Activated CD4-positive, CD25-positive, alpha-beta regulatory T cell (primary cell): ENCODE measurements around the gene SMG5.

ENCODE experiments used
- DNase-seq, 4 experiments: peaks; one replicate each; lab custom pipeline; 2025; lab: John Stamatoyannopoulos, UW

SMG5 gene

GRCh38 chr1:156279837-156280236 is 2.8 kb downstream of the SMG5 start:
- DNase-seq = no peak

- no peak for DNase-seq
Measured at GRCh38 chr1:156276966-156277381, 5.7 kb downstream of the SMG5 start.

GRCh38 chr1:156276532-156276931 is 6.1 kb downstream of the SMG5 start:
- no peak for DNase-seq

GRCh38 chr1:156270314-156270713 is 12.3 kb downstream of the SMG5 start:
- no peak for DNase-seq

GRCh38 chr1:156268336-156268735 is 14.3 kb downstream of the SMG5 start:
- no peak for DNase-seq

- DNase-seq = no peak
Measured at GRCh38 chr1:156266051-156266450, 16.6 kb downstream of the SMG5 start.

GRCh38 chr1:156263288-156263655 is 19.4 kb downstream of the SMG5 start:
- DNase-seq = no peak

- no peak for DNase-seq
Measured at GRCh38 chr1:156262461-156263287, 20.0 kb downstream of the SMG5 start.

GRCh38 chr1:156260896-156261295 is 21.7 kb downstream of the SMG5 start:
- no peak for DNase-seq

GRCh38 chr1:156259805-156260204 is 22.8 kb downstream of the SMG5 start:
- DNase-seq = no peak

GRCh38 chr1:156258859-156259258 is 23.8 kb downstream of the SMG5 start:
- DNase-seq = no peak

GRCh38 chr1:156257711-156258110 is 24.9 kb downstream of the SMG5 start:
- no peak for DNase-seq

GRCh38 chr1:156253634-156254033 is 29.0 kb downstream of the SMG5 start:
- DNase-seq = no peak

- no peak for DNase-seq
Measured at GRCh38 chr1:156251527-156251926, 31.1 kb downstream of the SMG5 start.

- no peak for DNase-seq
Measured at GRCh38 chr1:156249593-156249992, 33.0 kb downstream of the SMG5 start.

GRCh38 chr1:156248323-156248683 is 34.3 kb downstream of the SMG5 start:
- no peak for DNase-seq

- DNase-seq = no peak
Measured at GRCh38 chr1:156247460-156248322, 34.9 kb downstream of the SMG5 start, which contains the start of gene PAQR6. TSS of gene PAQR6 (minus strand) at chr1:156248056. CDS start at chr1:156246731, 1,325 bp downstream.

GRCh38 chr1:156246781-156247459 is 35.7 kb downstream of the SMG5 start:
- DNase-seq = no peak

- no peak for DNase-seq
Measured at GRCh38 chr1:156246241-156246780, 36.3 kb downstream of the SMG5 start.

- no peak for DNase-seq
Measured at GRCh38 chr1:156245451-156246232, 37.0 kb downstream of the SMG5 start.

- DNase-seq = no peak
Measured at GRCh38 chr1:156244712-156245111, 37.9 kb downstream of the SMG5 start.
